AG04449 (cell line): ENCODE results near the gene DYRK1A.

ENCODE experiments used
- CTCF ChIA-PET: fragments of 350-600 bp; formaldehyde crosslinking; extraction: SDS; loops from one replicate; lab custom pipeline; 2021; ENCODE audit warnings: antibody characterized with exemption; lab: Yijun Ruan, JAX
- POLR2A ChIA-PET: fragments of 400-600, 350-600 bp; formaldehyde crosslinking; extraction: SDS; loops from one replicate; lab custom pipeline; 2020; ENCODE audit warnings: antibody characterized with exemption, inconsistent platforms; lab: Yijun Ruan, JAX
- DNase-seq: peaks from one replicate; pipeline ENCODE4 v3.0.0-alpha.2; 2010; ENCODE audit warnings: low read depth, low spot score
- H3K4me3 ChIP-seq: 2 replicates; pipeline ENCODE4 v1.5.1; 2011; ENCODE audit warnings: low read depth, mild to moderate bottlenecking, control low read depth, low read length
- TF ChIP-seq, protein P1 (sequence below): IDR thresholded peaks from one replicate; pipeline ENCODE4 v1.5.1; 2011; ENCODE audit warnings: mild to moderate bottlenecking, moderate library complexity, low read length, control low read depth, inconsistent platforms; ENCODE audit not compliant: insufficient read depth; ENCODE audit errors: missing control alignments

The DYRK1A gene

DNA sequence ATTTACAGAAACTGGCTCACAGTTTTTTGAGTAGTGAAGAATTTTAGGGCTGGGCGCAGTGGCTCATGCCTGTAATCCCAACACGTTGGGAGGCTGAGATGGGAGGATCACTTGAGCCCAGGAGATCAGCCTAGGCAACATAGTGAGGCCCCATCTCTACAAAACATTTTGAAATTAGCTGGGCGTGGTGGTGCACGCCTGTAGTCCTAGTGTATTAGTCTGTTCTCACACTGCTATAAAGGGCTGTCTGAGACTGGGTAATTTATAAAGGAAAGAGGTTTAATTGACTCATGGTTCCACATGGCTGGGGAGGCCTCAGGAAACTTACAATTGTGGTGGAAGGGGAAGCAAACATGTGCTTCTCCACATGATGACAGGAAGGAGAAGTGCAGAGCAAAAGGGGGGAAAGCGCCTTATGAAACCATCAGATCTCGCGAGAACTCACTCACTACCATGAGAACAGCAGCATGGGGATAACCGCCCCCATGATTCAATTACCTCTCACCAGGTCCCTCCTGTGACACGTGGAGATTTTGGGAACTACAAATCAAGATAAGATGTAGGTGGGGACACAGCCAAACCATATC, 24.4 kb upstream of the DYRK1A start:
- TF ChIP-seq, protein P1, sequence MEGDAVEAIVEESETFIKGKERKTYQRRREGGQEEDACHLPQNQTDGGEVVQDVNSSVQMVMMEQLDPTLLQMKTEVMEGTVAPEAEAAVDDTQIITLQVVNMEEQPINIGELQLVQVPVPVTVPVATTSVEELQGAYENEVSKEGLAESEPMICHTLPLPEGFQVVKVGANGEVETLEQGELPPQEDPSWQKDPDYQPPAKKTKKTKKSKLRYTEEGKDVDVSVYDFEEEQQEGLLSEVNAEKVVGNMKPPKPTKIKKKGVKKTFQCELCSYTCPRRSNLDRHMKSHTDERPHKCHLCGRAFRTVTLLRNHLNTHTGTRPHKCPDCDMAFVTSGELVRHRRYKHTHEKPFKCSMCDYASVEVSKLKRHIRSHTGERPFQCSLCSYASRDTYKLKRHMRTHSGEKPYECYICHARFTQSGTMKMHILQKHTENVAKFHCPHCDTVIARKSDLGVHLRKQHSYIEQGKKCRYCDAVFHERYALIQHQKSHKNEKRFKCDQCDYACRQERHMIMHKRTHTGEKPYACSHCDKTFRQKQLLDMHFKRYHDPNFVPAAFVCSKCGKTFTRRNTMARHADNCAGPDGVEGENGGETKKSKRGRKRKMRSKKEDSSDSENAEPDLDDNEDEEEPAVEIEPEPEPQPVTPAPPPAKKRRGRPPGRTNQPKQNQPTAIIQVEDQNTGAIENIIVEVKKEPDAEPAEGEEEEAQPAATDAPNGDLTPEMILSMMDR: no peak
- no peak overlapping the region for H3K4me3 ChIP-seq
- ChIA-PET POLR2A (no interaction called here), CTCF (no interaction called here)
- DNase-seq: no peak

DNA sequence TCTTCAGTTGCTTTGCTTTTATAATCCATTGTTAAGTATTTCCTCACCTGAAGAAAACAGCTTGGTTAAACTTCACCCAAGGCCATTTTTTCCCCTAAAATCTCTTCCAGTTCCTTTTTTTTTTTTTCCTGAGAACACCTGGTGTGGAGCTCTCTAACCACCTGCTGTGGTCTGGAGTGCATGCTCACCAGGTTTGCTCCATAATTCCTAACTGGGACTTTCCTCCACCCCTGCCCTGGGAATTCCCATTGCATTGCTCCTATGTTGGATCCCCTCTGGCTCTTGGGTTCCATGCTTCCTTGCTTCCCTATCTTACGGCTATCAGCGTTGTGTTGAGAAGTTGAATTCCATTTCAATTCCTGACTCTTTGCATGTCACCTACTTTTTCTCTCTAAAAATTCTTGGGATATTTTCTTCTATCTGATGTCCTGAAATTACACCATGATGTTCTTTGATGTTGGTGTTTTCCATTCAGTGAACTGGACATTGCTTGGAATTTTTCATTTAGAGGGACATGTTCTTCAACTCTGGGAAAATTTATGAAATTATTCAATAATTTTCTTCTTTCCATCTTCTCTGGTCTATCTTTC, 19.6 kb upstream of the DYRK1A start:
- ChIA-PET POLR2A (no interaction called here), CTCF (no interaction called here)
- no peak for DNase-seq
- no peak overlapping the region for H3K4me3 ChIP-seq
- TF ChIP-seq, protein P1: no peak

DNA sequence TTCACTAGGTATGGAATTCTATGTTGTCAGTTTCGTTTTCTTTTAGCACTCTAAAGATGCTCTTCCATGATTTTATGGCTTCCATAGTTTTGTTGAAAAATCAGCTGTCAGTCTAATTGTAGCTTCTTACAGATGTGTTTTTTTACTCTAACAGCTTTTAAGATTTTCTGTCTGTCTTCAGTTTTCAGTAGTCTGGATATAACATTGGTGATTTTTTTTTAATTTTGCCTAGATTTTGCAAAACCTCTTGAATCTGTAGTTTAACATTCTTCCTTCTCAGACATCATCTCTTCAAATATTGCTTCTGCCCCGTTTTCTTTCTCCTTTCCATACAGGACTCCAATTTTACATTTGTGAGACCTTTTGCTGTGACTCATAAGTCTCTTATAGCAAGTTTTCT, 17.9 kb upstream of the DYRK1A start:
- CTCF ChIA-PET: no interaction called here
- no peak for DNase-seq

DNA sequence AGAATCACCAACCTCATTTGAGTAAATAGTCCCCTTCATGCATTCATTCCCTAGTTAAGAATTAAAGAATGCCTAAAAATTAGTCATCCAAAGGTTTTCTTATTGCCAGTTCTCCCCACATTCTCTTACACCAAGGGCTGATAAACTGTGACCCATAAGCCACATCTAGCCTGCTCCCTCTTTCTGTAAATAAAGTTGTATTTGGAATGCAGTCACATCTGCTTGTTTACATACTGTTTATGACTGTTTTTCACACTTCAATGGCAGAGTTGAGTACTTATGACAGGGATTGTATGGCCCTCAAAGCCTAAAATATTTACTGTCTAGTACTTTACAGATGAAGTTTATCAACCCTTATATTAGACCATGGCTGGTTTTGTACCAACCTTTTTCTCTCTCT, 16.1 kb upstream of the DYRK1A start:
- ChIA-PET CTCF (no interaction called here), POLR2A (no interaction called here)
- no peak for DNase-seq
- TF ChIP-seq, protein P1: no peak
- no peak overlapping the region for H3K4me3 ChIP-seq

More for the DNA sequence above, 17.9 kb upstream of the DYRK1A start:
- POLR2A ChIA-PET: no interaction called here
- TF ChIP-seq, protein P1: no peak
- no peak overlapping the region for H3K4me3 ChIP-seq

DNA sequence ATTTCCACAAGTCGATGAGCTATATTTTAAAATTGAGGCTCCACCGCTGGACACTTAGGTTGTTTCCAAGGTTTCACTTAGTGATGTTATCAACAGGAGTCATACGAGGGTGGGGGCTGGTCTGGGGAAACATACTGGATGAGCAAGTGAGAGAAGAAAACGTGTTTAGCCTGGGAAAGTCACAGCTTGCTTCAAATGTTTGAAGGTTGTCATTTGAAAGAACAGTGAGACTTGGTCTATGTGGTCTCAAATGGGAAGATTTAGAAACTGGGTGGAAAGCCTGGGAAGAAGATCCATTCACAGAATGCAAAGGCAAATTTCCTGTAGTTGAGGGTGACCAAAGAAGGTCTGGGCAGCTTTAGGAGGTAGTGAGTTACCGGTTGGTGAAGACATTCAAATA, 9.9 kb upstream of the DYRK1A start:
- DNase-seq: no peak
- TF ChIP-seq, protein P1: no peak
- CTCF ChIA-PET: interaction anchor here (1.4 kb wide), 1 partner anchor 8 kb away, joined by 4 read pairs; no protein-coding TSS in a partner anchor
- POLR2A ChIA-PET: no interaction called here
- no peak overlapping the region for H3K4me3 ChIP-seq

DNA sequence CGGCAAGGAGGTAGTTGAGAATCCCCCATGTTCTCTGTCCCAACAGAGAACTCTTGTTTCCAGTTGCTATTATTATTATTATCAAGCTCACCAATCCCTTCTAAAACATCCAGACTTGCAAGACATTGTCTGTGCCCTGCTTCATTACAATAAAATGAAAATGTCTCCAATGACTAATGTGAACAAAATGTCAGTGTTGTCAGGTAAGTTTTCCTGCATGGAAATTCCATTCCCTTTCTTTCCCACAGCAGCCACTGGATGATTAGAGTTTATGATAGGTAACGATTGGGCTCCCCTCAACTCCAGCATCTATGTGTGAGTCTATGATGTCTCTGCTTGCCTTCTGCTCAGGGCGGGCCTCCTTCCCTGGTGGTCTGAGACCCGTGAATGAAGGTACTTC, 8.9 kb upstream of the DYRK1A start:
- CTCF ChIA-PET: no interaction called here
- TF ChIP-seq, protein P1: no peak
- no peak for DNase-seq
- POLR2A ChIA-PET: interaction anchor here (0.6 kb wide), 1 partner anchor 90 kb away, joined by 3 read pairs; no protein-coding TSS in a partner anchor
- H3K4me3 ChIP-seq: no peak overlapping the region
